ENCODE data around the gene TMOD1.

The TMOD1 gene

DNA sequence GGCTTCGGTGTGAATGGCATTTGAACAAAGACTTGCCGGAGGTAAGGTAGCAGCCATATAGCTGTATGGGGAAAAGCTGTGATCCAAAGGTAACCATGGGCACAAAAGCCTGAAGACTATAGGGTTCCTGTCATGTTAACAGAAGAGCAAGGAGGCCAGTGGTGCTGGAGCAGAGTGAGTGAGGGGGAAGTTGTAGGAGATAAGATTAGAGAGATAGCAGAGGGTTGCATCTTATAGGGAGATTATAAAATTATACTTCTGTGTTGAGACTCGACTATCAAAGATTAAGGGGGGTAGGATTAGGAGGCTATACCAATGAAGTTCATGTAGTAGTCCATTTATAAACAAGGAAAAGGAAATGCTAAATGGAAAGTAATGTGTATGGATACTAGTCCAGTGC, 135.4 kb downstream of the TMOD1 start:
- H3K9me2 ChIP-seq (replicated peaks; ENCODE audit: control insufficient read depth, low read length), result no peaks in the 10 kb centered on the region
- H3F3A ChIP-seq (ENCODE audit: control insufficient read depth, insufficient read depth), result peaks cover 3% of the 10 kb centered on the region; the same call in 1 of the 2 replicates
- peak overlapping the region; percentile 26 for H3K4me3 ChIP-seq (ENCODE audit: low read length)
- H4K20me1 ChIP-seq (ENCODE audit: control insufficient read depth, insufficient read depth, low read depth, low read length), result peaks cover 26% of the 10 kb centered on the region
- H3K36me3 ChIP-seq (ENCODE audit: control insufficient read depth, low read length), result peaks cover 67% of the 10 kb centered on the region
- no peak for TF ChIP-seq EZH2phosphoT487 (IDR thresholded peaks at IDR 0.05; ENCODE audit: borderline replicate concordance, low read length)
- TF ChIP-seq, protein P1, sequence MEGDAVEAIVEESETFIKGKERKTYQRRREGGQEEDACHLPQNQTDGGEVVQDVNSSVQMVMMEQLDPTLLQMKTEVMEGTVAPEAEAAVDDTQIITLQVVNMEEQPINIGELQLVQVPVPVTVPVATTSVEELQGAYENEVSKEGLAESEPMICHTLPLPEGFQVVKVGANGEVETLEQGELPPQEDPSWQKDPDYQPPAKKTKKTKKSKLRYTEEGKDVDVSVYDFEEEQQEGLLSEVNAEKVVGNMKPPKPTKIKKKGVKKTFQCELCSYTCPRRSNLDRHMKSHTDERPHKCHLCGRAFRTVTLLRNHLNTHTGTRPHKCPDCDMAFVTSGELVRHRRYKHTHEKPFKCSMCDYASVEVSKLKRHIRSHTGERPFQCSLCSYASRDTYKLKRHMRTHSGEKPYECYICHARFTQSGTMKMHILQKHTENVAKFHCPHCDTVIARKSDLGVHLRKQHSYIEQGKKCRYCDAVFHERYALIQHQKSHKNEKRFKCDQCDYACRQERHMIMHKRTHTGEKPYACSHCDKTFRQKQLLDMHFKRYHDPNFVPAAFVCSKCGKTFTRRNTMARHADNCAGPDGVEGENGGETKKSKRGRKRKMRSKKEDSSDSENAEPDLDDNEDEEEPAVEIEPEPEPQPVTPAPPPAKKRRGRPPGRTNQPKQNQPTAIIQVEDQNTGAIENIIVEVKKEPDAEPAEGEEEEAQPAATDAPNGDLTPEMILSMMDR (IDR thresholded peaks at IDR 0.05; ENCODE audit: low read depth, low read length, poor library complexity, severe bottlenecking), result no peak
- H3K79me2 ChIP-seq (ENCODE audit: control insufficient read depth, low read length), result peaks cover 91% of the 10 kb centered on the region
- no peak overlapping the region for H3K27ac ChIP-seq (ENCODE audit: low read depth, low read length)
- no peaks in the 10 kb centered on the region for H3K27me3 ChIP-seq (ENCODE audit: control insufficient read depth, low read length)
- H3K4me2 ChIP-seq (ENCODE audit: low read length), result peak overlapping the region; percentile 51
- H3K4me1 ChIP-seq (ENCODE audit: control insufficient read depth, low read length), result peaks cover 28% of the 10 kb centered on the region
- H3K9me3 ChIP-seq (ENCODE audit: control insufficient read depth, insufficient read depth, low read length), result no peaks in the 10 kb centered on the region

DNA sequence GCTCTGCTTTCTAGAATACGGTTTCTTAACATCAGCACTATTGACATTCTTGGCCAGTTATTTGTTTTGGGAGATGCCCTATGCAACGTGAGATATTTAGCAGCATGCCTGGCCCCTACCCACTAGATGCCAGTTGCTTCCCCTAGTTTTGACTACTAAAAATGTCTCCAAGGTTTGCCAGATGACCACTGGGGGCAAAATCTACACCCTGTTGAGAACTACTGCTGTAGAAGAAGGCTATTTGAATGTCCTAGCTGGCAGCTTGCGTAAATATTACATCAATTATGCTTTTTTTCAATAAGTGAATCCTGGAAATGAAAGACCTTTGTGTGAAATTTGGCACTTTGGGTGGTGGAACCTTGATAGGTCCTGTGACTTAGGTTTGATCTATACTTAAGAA, 137.2 kb downstream of the TMOD1 start:
- H4K20me1 ChIP-seq (ENCODE audit: control insufficient read depth, insufficient read depth, low read depth, low read length), result peaks cover 26% of the 10 kb centered on the region
- no peak overlapping the region for H3K4me3 ChIP-seq (ENCODE audit: low read length)
- no peaks in the 10 kb centered on the region for H3K27me3 ChIP-seq (ENCODE audit: control insufficient read depth, low read length)
- H3K36me3 ChIP-seq (ENCODE audit: control insufficient read depth, low read length), result peaks cover 84% of the 10 kb centered on the region
- H3K79me2 ChIP-seq (ENCODE audit: control insufficient read depth, low read length), result peaks cover 93% of the 10 kb centered on the region
- H3K27ac ChIP-seq (ENCODE audit: low read depth, low read length), result no peak overlapping the region
- H3K9me3 ChIP-seq (ENCODE audit: control insufficient read depth, insufficient read depth, low read length), result no peaks in the 10 kb centered on the region
- H3K4me2 ChIP-seq (ENCODE audit: low read length), result no peak overlapping the region
- H3K9me2 ChIP-seq (replicated peaks; ENCODE audit: control insufficient read depth, low read length), result no peaks in the 10 kb centered on the region
- TF ChIP-seq EZH2phosphoT487 (IDR thresholded peaks at IDR 0.05; ENCODE audit: borderline replicate concordance, low read length), result no peak
- TF ChIP-seq, protein P1 (IDR thresholded peaks at IDR 0.05; ENCODE audit: low read depth, low read length, poor library complexity, severe bottlenecking), result no peak
- no peaks in the 10 kb centered on the region; the same call in 1 of the 2 replicates for H3F3A ChIP-seq (ENCODE audit: control insufficient read depth, insufficient read depth)
- peaks cover 25% of the 10 kb centered on the region for H3K4me1 ChIP-seq (ENCODE audit: control insufficient read depth, low read length)

DNA sequence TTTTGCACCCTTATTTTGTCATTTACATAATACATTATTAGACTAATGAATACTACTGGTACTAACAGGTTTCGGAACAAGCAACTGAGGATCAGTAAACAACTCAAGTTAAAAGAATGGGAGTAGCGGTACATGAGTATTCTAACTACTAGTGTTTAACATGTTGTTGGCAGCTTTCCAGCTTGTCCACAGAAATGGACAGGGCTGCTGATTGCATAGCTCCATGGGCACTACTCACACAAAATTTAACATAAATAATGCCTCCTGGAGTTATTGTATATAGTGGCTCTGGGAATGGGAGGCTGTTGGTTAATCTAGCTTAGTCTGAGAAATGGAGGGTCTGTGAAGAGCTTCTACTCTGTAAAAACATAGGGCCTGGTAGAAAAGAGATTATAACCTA, 138.9 kb downstream of the TMOD1 start:
- Histone ChIP-seq H3K9me3 (ENCODE audit: control insufficient read depth, insufficient read depth, low read length) (no peaks in the 10 kb centered on the region), H3K79me2 (ENCODE audit: control insufficient read depth, low read length) (peaks cover 80% of the 10 kb centered on the region), H3K4me2 (ENCODE audit: low read length) (no peak overlapping the region), H4K20me1 (ENCODE audit: control insufficient read depth, insufficient read depth, low read depth, low read length) (peaks cover 26% of the 10 kb centered on the region), H3K4me3 (ENCODE audit: low read length) (no peak overlapping the region), H3F3A (ENCODE audit: control insufficient read depth, insufficient read depth) (no peaks in the 10 kb centered on the region; the same call in 1 of the 2 replicates), H3K27ac (ENCODE audit: low read depth, low read length) (no peak overlapping the region), H3K27me3 (ENCODE audit: control insufficient read depth, low read length) (no peaks in the 10 kb centered on the region), H3K9me2 (replicated peaks; ENCODE audit: control insufficient read depth, low read length) (no peaks in the 10 kb centered on the region), H3K4me1 (ENCODE audit: control insufficient read depth, low read length) (peaks cover 18% of the 10 kb centered on the region), H3K36me3 (ENCODE audit: control insufficient read depth, low read length) (peaks cover 86% of the 10 kb centered on the region)
- TF ChIP-seq EZH2phosphoT487 (IDR thresholded peaks at IDR 0.05; ENCODE audit: borderline replicate concordance, low read length), result no peak
- TF ChIP-seq, protein P1 (IDR thresholded peaks at IDR 0.05; ENCODE audit: low read depth, low read length, poor library complexity, severe bottlenecking), result no peak

Measured in DOHH2 (cell line).